Hypothalamus (tissue), 51 donors: ENCODE measurements around the gene ZNF362.

Experiments used
- DNase-seq, 51 donors: peaks; one replicate each; lab custom pipeline; 2025; lab: John Stamatoyannopoulos, UW

ZNF362 gene

GRCh38 chr1:33323663-33324477, 67.6 kb downstream of the ZNF362 start:
- DNase-seq = no peak

GRCh38 chr1:33324677-33325575, 68.6 kb downstream of the ZNF362 start:
- no peak for DNase-seq

- no peak for DNase-seq
Observed at GRCh38 chr1:33326785-33327184, 70.5 kb downstream of the ZNF362 start.

DNA sequence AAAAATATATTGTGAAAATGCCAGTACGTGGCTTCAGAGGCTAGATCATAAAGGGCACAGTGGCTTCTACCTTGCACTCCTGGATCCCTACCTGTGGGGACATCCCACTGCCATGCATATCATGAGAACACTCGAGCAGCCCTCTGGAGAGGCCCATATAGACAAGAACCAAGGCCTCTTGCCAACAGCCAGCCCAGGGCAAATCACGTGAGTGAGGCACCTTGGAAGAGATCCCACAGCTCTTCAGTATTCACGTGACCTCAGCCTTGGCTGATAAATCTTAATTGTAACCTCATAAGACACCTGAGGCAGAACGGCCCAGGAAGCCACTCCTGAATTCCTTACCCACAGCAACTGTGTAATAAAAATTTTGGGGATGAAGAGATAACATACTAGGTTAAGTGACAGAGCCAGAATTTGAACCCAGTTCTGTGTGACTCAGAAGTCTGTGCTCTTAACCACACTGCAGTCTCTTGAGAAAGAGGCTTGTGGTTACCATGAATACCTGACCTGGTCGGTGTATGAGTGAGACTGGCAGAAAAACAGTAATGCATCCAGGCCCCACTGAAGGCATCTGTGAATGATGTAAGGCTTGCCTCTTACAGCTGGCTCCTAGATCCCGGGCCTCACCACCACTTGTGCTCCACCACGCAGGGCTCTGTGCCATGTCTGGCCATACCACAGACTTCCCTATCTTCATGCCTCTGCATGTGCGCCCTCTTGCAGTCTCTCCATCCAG, 71.5 kb downstream of the ZNF362 start:
- DNase-seq = peak in 15 of 51 donors; percentile 10 to 43 (median 29)

DNA sequence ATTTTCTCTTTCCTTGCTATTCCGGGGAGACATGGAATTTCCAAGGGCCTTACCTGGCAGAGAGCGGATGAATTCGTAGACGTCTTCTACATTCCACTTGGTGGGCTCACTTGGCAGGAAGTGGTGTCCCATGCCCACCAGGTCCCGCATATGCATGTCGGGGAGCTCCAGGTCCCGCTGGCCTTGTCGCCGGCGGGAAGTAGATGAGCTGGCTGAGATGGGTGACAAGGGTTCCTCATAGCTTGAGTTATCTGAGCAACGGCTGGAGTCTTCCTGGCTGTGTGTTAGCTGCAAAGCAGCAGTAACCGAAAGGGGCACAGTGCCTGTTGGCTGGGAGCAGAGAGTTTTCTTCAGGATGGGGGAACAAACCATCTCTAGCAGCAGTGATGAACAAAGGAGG, 72.5 kb downstream of the ZNF362 start:
- no peak for DNase-seq

GRCh38 chr1:33329600-33330305, 73.5 kb downstream of the ZNF362 start:
- no peak for DNase-seq

DNA sequence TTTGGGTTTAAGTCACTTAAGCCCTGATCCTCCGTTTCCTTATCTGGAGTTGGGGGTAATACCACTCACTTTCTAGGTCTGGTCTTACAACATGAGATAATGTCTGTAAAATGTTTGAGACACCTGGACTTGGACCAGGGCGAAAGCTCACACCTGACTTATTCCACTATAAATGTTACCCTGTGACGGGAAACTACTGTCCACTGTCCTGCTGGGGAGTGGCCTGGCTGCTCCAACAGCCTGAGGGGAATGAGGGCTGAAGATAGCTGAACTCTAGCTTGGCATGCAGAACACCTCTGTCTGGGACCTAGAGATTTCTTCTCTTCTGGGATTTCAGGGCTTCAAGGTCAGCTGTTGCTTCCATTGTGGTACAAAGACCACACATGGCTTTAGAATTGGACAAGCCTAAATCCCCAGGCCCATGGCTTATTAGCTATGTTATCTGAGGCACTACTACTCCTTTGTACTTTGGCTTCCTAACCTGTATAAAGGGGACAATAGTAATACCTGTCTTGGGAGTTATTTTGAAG, 74.1 kb downstream of the ZNF362 start:
- no peak for DNase-seq

GRCh38 chr1:33330906-33331305, 74.6 kb downstream of the ZNF362 start:
- no peak for DNase-seq

GRCh38 chr1:33331444-33332356, 75.4 kb downstream of the ZNF362 start:
- no peak for DNase-seq

GRCh38 chr1:33332357-33332789, 76.1 kb downstream of the ZNF362 start:
- DNase-seq = peak in 2 of 51 donors; percentile 11 to 13

DNA sequence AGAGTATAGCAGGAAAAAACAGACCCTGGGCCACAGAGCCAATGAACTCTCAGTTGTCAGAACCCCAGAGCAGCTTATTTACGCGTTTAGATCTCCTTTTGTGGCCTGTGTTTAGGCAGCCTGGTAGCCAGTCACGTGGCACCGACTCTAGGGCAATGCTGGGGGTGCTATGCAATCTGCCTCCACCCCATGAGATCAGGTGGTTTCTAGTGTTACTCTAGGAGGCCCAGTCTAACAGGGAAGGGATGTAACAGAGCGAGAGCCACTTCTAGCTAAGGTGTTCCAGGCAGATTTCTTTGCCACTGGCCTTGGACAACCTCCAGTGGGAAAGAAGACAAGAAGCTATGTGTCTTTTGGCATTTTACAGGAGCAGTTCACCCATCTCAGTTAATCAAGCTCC, 76.6 kb downstream of the ZNF362 start:
- peak in 8 of 51 donors; percentile 10 to 30 (median 23) for DNase-seq

DNA sequence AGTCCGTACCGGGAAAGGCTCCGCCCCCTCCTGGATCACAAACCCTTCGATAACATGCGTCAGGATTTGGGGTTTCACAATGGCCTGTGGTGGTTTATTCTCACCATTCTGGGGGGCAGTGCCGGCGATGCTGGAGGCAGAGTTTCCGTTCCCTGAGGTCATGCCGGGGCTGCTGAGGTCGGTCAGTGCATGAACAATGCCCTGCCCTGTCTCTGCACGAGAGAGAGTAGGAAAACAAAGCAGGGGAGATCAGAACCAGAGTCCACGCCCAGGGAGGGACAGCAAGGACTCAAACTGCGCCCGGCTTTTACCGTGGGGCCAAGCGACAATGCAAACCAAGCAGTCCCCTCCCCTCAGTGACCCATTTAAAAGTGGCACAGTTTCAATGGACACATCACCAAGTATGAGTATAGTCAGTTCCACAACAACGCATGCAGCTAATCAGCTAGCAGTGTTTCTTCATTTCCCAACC, 77.8 kb downstream of the ZNF362 start:
- peak in 4 of 51 donors; percentile 16 to 21 (median 18) for DNase-seq

- peak in 1 of 51 donors; percentile 11 for DNase-seq
Observed at GRCh38 chr1:33335020-33335419, 78.7 kb downstream of the ZNF362 start.

DNA sequence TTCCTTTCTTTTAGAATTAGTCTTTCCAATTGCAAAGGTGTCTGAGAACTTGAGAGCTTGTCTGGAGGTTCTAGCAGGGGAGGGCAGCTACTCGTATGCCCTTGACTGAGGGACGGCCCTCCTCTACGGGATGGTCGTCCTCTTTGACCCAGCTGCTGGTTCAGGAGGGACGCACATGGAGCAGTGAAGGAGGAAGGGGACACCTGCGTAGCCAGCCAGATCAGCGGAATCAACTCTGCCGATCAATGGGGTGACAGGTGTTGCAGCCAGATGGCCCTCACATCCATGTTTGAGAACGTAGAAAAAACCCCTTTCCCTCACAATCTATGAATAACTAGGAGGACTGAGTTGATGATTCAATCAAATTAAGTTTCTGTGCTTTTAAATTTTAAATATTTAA, 80.3 kb downstream of the ZNF362 start:
- no peak for DNase-seq

- DNase-seq = no peak
Observed at GRCh38 chr1:33337441-33337840, 81.1 kb downstream of the ZNF362 start.

DNA sequence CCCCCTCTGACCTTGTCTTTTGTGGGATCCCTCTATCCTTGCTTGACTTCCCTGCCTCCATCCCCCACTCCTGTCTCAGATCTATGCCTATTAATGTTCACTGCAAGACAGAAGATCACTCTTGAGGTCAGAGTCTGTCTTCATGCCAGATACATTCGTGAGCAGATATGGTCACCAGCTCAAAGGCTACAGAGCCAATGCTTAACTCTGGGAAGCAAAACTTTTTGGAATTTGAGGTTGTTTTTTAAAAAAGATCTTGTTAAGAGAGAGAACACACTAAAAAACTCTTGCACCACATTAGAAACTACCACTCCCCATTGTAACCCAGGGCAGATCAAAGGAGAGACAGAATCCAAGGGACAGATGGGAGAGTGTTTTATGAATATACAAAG, 81.8 kb downstream of the ZNF362 start:
- DNase-seq = no peak

- peak in 10 of 51 donors; percentile 22 to 65 (median 40) for DNase-seq
Observed at GRCh38 chr1:33338440-33339211, 82.3 kb downstream of the ZNF362 start.

DNA sequence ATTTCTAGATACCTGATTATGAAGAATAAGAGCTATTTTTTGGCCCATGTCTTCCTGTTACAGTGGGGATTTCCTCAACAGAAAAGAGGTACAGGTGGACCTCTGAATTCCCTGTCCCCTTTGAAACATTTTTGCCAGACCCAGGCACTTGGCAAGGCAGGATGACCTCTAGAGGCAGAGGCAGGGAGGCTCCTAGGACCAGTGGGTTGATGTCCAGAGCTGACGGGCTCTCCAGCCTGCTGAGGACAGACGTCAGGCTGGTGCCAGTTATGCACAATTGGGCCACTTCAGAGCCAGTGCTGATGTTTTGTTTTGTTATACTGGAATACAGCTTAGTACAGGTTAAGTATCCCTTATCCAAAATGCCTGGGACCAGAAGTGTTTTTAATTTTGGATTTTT, 83.1 kb downstream of the ZNF362 start:
- DNase-seq = peak in 15 of 51 donors; percentile 14 to 53 (median 29)
